ENCODE measurements around the gene CTBP2.

Gene CTBP2

GRCh38 chr10:125026036-125026931 lies 134.1 kb downstream of the CTBP2 start:
- no peak for TF ChIP-seq CTCF (IDR thresholded peaks at IDR 0.05; ENCODE audit: extremely low read depth, missing control alignments)
- no peak for DNase-seq (ENCODE audit: low spot score)

- no peak for DNase-seq (ENCODE audit: low spot score)
- no peak for TF ChIP-seq CTCF (IDR thresholded peaks at IDR 0.05; ENCODE audit: extremely low read depth, missing control alignments)
Measured at GRCh38 chr10:125025341-125025740, 135.0 kb downstream of the CTBP2 start.

GRCh38 chr10:125024497-125025234 lies 135.7 kb downstream of the CTBP2 start:
- no peak for TF ChIP-seq CTCF (IDR thresholded peaks at IDR 0.05; ENCODE audit: extremely low read depth, missing control alignments)
- DNase-seq (ENCODE audit: low spot score) = no peak

GRCh38 chr10:125023862-125024496 lies 136.4 kb downstream of the CTBP2 start:
- no peak for DNase-seq (ENCODE audit: low spot score)
- TF ChIP-seq CTCF (IDR thresholded peaks at IDR 0.05; ENCODE audit: extremely low read depth, missing control alignments) = no peak

- no peak for DNase-seq (ENCODE audit: low spot score)
- TF ChIP-seq CTCF (IDR thresholded peaks at IDR 0.05; ENCODE audit: extremely low read depth, missing control alignments) = no peak
Measured at GRCh38 chr10:125023255-125023654, 137.1 kb downstream of the CTBP2 start.

DNA sequence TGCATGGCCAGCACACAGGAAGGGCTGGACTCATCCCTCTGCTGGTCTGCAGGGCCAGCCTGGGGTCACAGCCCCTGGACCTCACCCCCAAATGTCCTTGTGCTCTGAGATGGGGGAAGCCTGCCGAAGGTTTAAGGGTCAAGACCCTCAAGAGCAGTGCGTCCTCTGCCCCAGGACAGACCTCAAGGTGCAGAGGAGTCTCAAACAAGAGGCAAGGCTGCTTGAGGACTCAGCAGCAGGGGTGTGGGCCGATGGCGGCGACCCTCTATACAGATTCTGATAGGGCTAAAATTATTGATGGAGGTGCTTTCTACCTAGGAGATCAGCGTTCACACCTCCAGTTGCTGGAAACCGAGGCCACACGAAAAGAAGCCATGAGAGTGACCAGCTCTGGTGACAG lies 137.7 kb downstream of the CTBP2 start:
- DNase-seq (ENCODE audit: low spot score) = no peak
- no peak for TF ChIP-seq CTCF (IDR thresholded peaks at IDR 0.05; ENCODE audit: extremely low read depth, missing control alignments)

All from GM20000 (cell line).